ENCODE measurements around the gene KAT8. TPM values are rescaled to one million over a fixed set of nuclear protein-coding genes. Genes with fewer than 3 reads are reported as not detected.

KAT8 gene
- total and polyA plus RNA-seq, 2 of the 4 experiments (the other 2 are of a cell fraction): 19.4 to 27.4 TPM

GRCh38 chr16:31118223-31119155, 1.0 kb downstream of the KAT8 start:
- peak overlapping the region; percentile 67; the same call in 1 of the 2 replicates for H4K91ac ChIP-seq (ENCODE audit: insufficient read depth, low read depth, low read length)
- peaks cover 16% of the 10 kb centered on the region for H3K36me3 ChIP-seq (ENCODE audit: control insufficient read depth, insufficient read depth, low read length)
- ChIA-PET POLR2A (ENCODE audit: unreplicated experiment) (no interaction called here), CTCF (interaction anchor here (1.0 to 1.1 kb wide), 2 partner anchors 23 to 24 kb away, joined by 3 to 5 read pairs; no protein-coding TSS in a partner anchor)
- peak overlapping the region; percentile 51 for H3K14ac ChIP-seq (replicated peaks; ENCODE audit: low read depth, low read length)
- peak overlapping the region; percentile 50 for H2AK9ac ChIP-seq (replicated peaks; ENCODE audit: low read depth, low read length, poor library complexity)
- H2BK120ac ChIP-seq (ENCODE audit: low read depth, low read length): no peak overlapping the region
- H2BK15ac ChIP-seq (ENCODE audit: low read depth, low read length): no peak overlapping the region
- ATAC-seq (ENCODE audit: low read depth): no peak
- peak overlapping the region; percentile 66 for H3K4me3 ChIP-seq (ENCODE audit: insufficient read depth, low read depth, low read length)
- peaks cover 3% of the 10 kb centered on the region; the same call in 1 of the 2 replicates for H3K9me1 ChIP-seq (ENCODE audit: insufficient read depth, low read length)
- WGBS, 2 experiments (ENCODE audit: extremely low coverage in 2 of 2, insufficient read length in 1 of 2): 11% methylated on average over 3 of the region's 9 CpGs; no CpG with 5 or more reads in 1 of the 2 experiments
- peaks cover 9% of the 10 kb centered on the region for H4K20me1 ChIP-seq (ENCODE audit: insufficient read depth, low read length)
- TF ChIP-seq RAD21 (IDR thresholded peaks at IDR 0.05; ENCODE audit: low read length) (no peak), POLR2A (IDR thresholded peaks at IDR 0.05; ENCODE audit: low read depth, low read length) (peak; percentile 76; the same call in 1 of the 2 replicates), NFE2L2 (IDR thresholded peaks at IDR 0.05; ENCODE audit: low read depth, low read length) (no peak), CEBPB (IDR thresholded peaks at IDR 0.05; ENCODE audit: low read depth, low read length) (peak; percentile 47; the same call in 1 of the 2 replicates), MXI1 (IDR thresholded peaks at IDR 0.05; ENCODE audit: borderline replicate concordance, low read depth, low read length) (no peak), FOS (IDR thresholded peaks at IDR 0.05; ENCODE audit: low read depth, low read length) (peak; percentile 15; the same call in 1 of the 2 replicates), CTCF (conservative IDR thresholded peaks at IDR 0.05; ENCODE audit: low read depth, low read length) (no peak), USF2 (IDR thresholded peaks at IDR 0.05; ENCODE audit: low read depth, low read length) (no peak), MAZ (IDR thresholded peaks at IDR 0.05; ENCODE audit: borderline replicate concordance, low read depth, low read length) (no peak), CHD1 (IDR thresholded peaks at IDR 0.05; ENCODE audit: low read depth, low read length) (no peak; the same call in 1 of the 2 replicates), RFX5 (IDR thresholded peaks at IDR 0.05; ENCODE audit: low read depth, low read length) (0 out of 2 replicates have a peak, but pooled peaks have one; percentile 14), BHLHE40 (IDR thresholded peaks at IDR 0.05; ENCODE audit: low read depth, low read length) (no peak)
- intact Hi-C loops (cut with micrococcal nuclease) (no loop called here), in situ Hi-C loops (cut with MboI; ENCODE audit: low sequenced_read_pairs) (no loop called here), dilution Hi-C loops (cut with HindIII; ENCODE audit: low sequenced_read_pairs, unreplicated experiment) (no loop called here)
- H2AFZ ChIP-seq (replicated peaks; ENCODE audit: low read length, poor library complexity): peak overlapping the region; percentile 71
- peak overlapping the region; percentile 61 for H3K27ac ChIP-seq (ENCODE audit: insufficient read depth, low read length)
- no peak overlapping the region for H2BK20ac ChIP-seq (ENCODE audit: low read depth, low read length)
- H3K18ac ChIP-seq (ENCODE audit: low read depth, low read length): peak overlapping the region; percentile 51; the same call in 1 of the 2 replicates
- peak overlapping the region; percentile 59 for H3K56ac ChIP-seq (ENCODE audit: extremely low read depth, insufficient read depth, low read length)
- BruUV-seq (replicated peaks): TSS peak; percentile 39
- H3K23ac ChIP-seq (ENCODE audit: low read depth, low read length): peak overlapping the region; percentile 76
- H3K4me1 ChIP-seq (ENCODE audit: control insufficient read depth, insufficient read depth, low read length): 0 out of 2 replicates have a peak, but pooled peaks cover 3% of the 10 kb centered on the region
- H3K9ac ChIP-seq (ENCODE audit: low read depth, low read length): peak overlapping the region; percentile 79
- peak overlapping the region; percentile 75 to 82 for H4K8ac ChIP-seq (ENCODE audit: low read depth in 2 of 2, low read length in 2 of 2)
- peak overlapping the region; percentile 76 for H2AK5ac ChIP-seq (ENCODE audit: low read depth, low read length)
- H2BK5ac ChIP-seq (ENCODE audit: low read depth, low read length, poor library complexity, severe bottlenecking): peak overlapping the region; percentile 23
- H4K5ac ChIP-seq (ENCODE audit: low read depth, low read length): peak overlapping the region; percentile 53
- no peaks in the 10 kb centered on the region for H3K9me3 ChIP-seq (ENCODE audit: control insufficient read depth, insufficient read depth, low read length)
- H3K4me2 ChIP-seq (ENCODE audit: low read depth, low read length): peak overlapping the region; percentile 86
- H3K4ac ChIP-seq (ENCODE audit: low read depth, low read length): peak overlapping the region; percentile 65
- peaks cover 22 to 47% of the 10 kb centered on the region in 2 experiments for H3K79me1 ChIP-seq (ENCODE audit: low read depth in 1 of 2, low read length in 2 of 2)
- DNase-seq: peak; percentile 81
- no peaks in the 10 kb centered on the region for H3K27me3 ChIP-seq (ENCODE audit: control insufficient read depth, insufficient read depth, low read length)
